A549 (cell line): ENCODE data around the gene PRKN. TPM values are rescaled to one million over a fixed set of nuclear protein-coding genes. Genes with fewer than 3 reads are reported as not detected.

ENCODE experiments used
- ATAC-seq, 2 experiments: fragments of 200-7000 bp in 1 of 2; fragments of >200 bp in 1 of 2; cut with Nextera tagmentation in 1 of 2; cut with Tn5 transposase in 1 of 2; 3 replicates each; pipeline versions ENCODE4 v1.8.0 to v1.9.1; 2018 to 2020; ENCODE audit warnings: mild to moderate bottlenecking in 1 of 2, moderate library complexity in 1 of 2
- CTCF ChIA-PET: fragments of 300-600 bp; sonication (Branson Sonifier 250); formaldehyde crosslinking; extraction: SDS; loops from one replicate; lab custom pipeline; 2021; ENCODE audit warnings: antibody characterized with exemption, inconsistent platforms; lab: Yijun Ruan, JAX
- POLR2A ChIA-PET: fragments of 350-600 bp; formaldehyde crosslinking; extraction: SDS; loops from one replicate; lab custom pipeline; 2021; ENCODE audit warnings: antibody characterized with exemption, inconsistent platforms; lab: Yijun Ruan, JAX
- DNase-seq, 2 experiments: peaks; one replicate each; pipeline versions ENCODE4 v3.0.0 to v3.0.0-alpha.2; 2011 to 2016; ENCODE audit warnings: low read depth in 1 of 2, low spot score in 1 of 2
- FAIRE-seq: peaks from 2 replicates; lab custom pipeline; 2011; peaks lifted over from hg19 to GRCh38; lab: Jason Lieb, UNC
- H3K27ac ChIP-seq, 2 experiments: fragments of >200 bp; sonication (Bioruptor Twin); formaldehyde crosslinking; 3 replicates each; pipeline ENCODE4 v1.5.1; 2016 to 2017
- H3K4me1 ChIP-seq: fragments of >200 bp; sonication (Bioruptor Twin); formaldehyde crosslinking; 3 replicates; pipeline ENCODE4 v1.6.1; 2016
- H3K4me2 ChIP-seq: fragments of >200 bp; sonication (Bioruptor Twin); formaldehyde crosslinking; 3 replicates; pipeline ENCODE4 v1.6.1; 2016
- H3K4me3 ChIP-seq: fragments of >200 bp; sonication (Bioruptor Twin); formaldehyde crosslinking; 3 replicates; pipeline ENCODE4 v1.5.1; 2016
- H3K9me3 ChIP-seq: fragments of >200 bp; sonication (Bioruptor Twin); formaldehyde crosslinking; 3 replicates; pipeline ENCODE4 v1.6.1; 2016
- BCL3 ChIP-seq: fragments of >200 bp; sonication (Bioruptor Twin); formaldehyde crosslinking; IDR thresholded peaks from 3 replicates; pipeline ENCODE4 v1.6.1; 2016
- CBX2 ChIP-seq: fragments of 200-600 bp; sonication (generic); IDR thresholded peaks from 2 replicates; pipeline ENCODE4 v1.6.1; 2016; ENCODE audit warnings: low read depth, mild to moderate bottlenecking, borderline replicate concordance
- CEBPB ChIP-seq, 2 experiments: fragments of >200 bp in 1 of 2; sonication (Bioruptor Twin) in 1 of 2; formaldehyde crosslinking in 1 of 2; IDR thresholded peaks; 2 replicates each; pipeline ENCODE4 v1.6.1; 2012 to 2016
- CTCF ChIP-seq: fragments of >200 bp; sonication (Bioruptor Twin); formaldehyde crosslinking; IDR thresholded peaks from 3 replicates; pipeline ENCODE4 v1.5.1; 2016
- ELK1 ChIP-seq: fragments of 150-350 bp; IDR thresholded peaks from 2 replicates; pipeline ENCODE4 v1.6.1; 2014; ENCODE audit warnings: low read depth, mild to moderate bottlenecking, low read length
- ESRRA ChIP-seq: fragments of 150-350 bp; IDR thresholded peaks from 2 replicates; pipeline ENCODE4 v1.6.1; 2014; ENCODE audit warnings: mild to moderate bottlenecking, low read length, borderline replicate concordance
- FOXS1 ChIP-seq: fragments of 250-450 bp; sonication (Bioruptor Pico); IDR thresholded peaks from 2 replicates; pipeline ENCODE4 v1.5.0; 2020; ENCODE audit warnings: mild to moderate bottlenecking, moderate library complexity
- HDAC2 ChIP-seq: fragments of 200-600 bp; sonication (generic); IDR thresholded peaks from 2 replicates; pipeline ENCODE4 v1.6.1; 2016
- HES2 ChIP-seq: fragments of >200 bp; sonication (Bioruptor Twin); formaldehyde crosslinking; IDR thresholded peaks from 2 replicates; pipeline ENCODE4 v1.6.1; 2016
- HEYL ChIP-seq: fragments of 250-450 bp; sonication (Bioruptor Pico); IDR thresholded peaks from 2 replicates; pipeline ENCODE4 v1.8.0; 2021; ENCODE audit warnings: mild to moderate bottlenecking, moderate library complexity
- HMGXB4 ChIP-seq: fragments of 250-450 bp; sonication (Bioruptor Pico); IDR thresholded peaks from 2 replicates; pipeline ENCODE4 v1.5.0; 2021; ENCODE audit warnings: mild to moderate bottlenecking, moderate library complexity, borderline replicate concordance
- HOXA7 ChIP-seq: fragments of 250-450 bp; sonication (Bioruptor Pico); IDR thresholded peaks from 2 replicates; pipeline ENCODE4 v1.5.0; 2020; ENCODE audit warnings: mild to moderate bottlenecking, moderate library complexity
- HOXB13 ChIP-seq: fragments of 250-450 bp; sonication (Bioruptor Pico); IDR thresholded peaks from 2 replicates; pipeline ENCODE4 v1.5.0; 2020; ENCODE audit warnings: low read depth, mild to moderate bottlenecking, moderate library complexity
- HOXB5 ChIP-seq: fragments of 250-450 bp; sonication (Bioruptor Pico); IDR thresholded peaks from 2 replicates; pipeline ENCODE4 v1.5.0; 2020; ENCODE audit warnings: mild to moderate bottlenecking, moderate library complexity
- JUN ChIP-seq, 2 experiments: fragments of >200 bp; sonication (Bioruptor Twin); formaldehyde crosslinking; IDR thresholded peaks; 2 replicates in 1 of 2; 3 replicates in 1 of 2; pipeline ENCODE4 v1.6.1; 2016 to 2017
- KDM1A ChIP-seq: fragments of 200-600 bp; sonication (generic); IDR thresholded peaks from 2 replicates; pipeline ENCODE4 v1.6.1; 2016; ENCODE audit warnings: low read depth, mild to moderate bottlenecking
- KDM5A ChIP-seq: fragments of 200-600 bp; sonication (generic); IDR thresholded peaks from 2 replicates; pipeline ENCODE4 v1.6.1; 2016; ENCODE audit warnings: antibody characterized with exemption, mild to moderate bottlenecking
- MAFK ChIP-seq: fragments of 450-650 bp; IDR thresholded peaks from 2 replicates; pipeline ENCODE4 v1.6.1; 2014; ENCODE audit not compliant: partially characterized antibody
- MAZ ChIP-seq: fragments of 150-350 bp; IDR thresholded peaks from 2 replicates; pipeline ENCODE4 v1.6.1; 2014; ENCODE audit warnings: antibody characterized with exemption, low read depth, low read length, borderline replicate concordance
- NFE2L2 ChIP-seq: fragments of 150-350 bp; conservative IDR thresholded peaks from 2 replicates; pipeline ENCODE4 v1.6.1; 2014; ENCODE audit warnings: low read length
- NR3C1 ChIP-seq: fragments of >200 bp; sonication (Bioruptor Twin); formaldehyde crosslinking; IDR thresholded peaks from 3 replicates; pipeline ENCODE4 v1.6.1; 2017
- POLR2A ChIP-seq: IDR thresholded peaks from 2 replicates; pipeline ENCODE4 v1.6.1; 2012; ENCODE audit warnings: mild to moderate bottlenecking, low read length
- RARB ChIP-seq: fragments of 250-450 bp; sonication (Bioruptor Pico); IDR thresholded peaks from 2 replicates; pipeline ENCODE4 v1.8.0; 2021; ENCODE audit warnings: mild to moderate bottlenecking, moderate library complexity
- RCOR1 ChIP-seq: fragments of 150-350 bp; IDR thresholded peaks from 2 replicates; pipeline ENCODE4 v1.6.1; 2014; ENCODE audit warnings: antibody characterized with exemption, low read length, low read depth
- USF2 ChIP-seq: fragments of 450-650 bp; IDR thresholded peaks from 2 replicates; pipeline ENCODE4 v1.6.1; 2014; ENCODE audit warnings: antibody characterized with exemption
- ZSCAN20 ChIP-seq: fragments of 250-450 bp; sonication (Bioruptor Pico); IDR thresholded peaks from 2 replicates; pipeline ENCODE4 v1.8.0; 2022; ENCODE audit warnings: mild to moderate bottlenecking, moderate library complexity
- WGBS: methylation state at CpG from one replicate; pipeline ENCODE4 v1.1.6; 2017; ENCODE audit errors: missing lambda C conversion rate; 5-methylcytosine and 5-hydroxymethylcytosine counted together
- polyA plus RNA-seq, 4 experiments: library from polyadenylated mRNA; depleted of rRNA in 3 of 4; stranded (reverse); fragments of >200 nt; fragmentation: RNase III in 1 of 4; extraction: RNeasy Plus Mini Kit Qiagen cat#74134 plus additional on column Dnase treatment in 1 of 4; gene quantifications; 2 replicates in 3 of 4; 3 replicates in 1 of 4; pipeline ENCODE4 v1.2.3, GENCODE V29; 2011 to 2017

Gene PRKN
- polyA plus RNA-seq, 2 of the 4 experiments (the other 2 are of a cell fraction) = 0.36 to 0.39 TPM

- ChIA-PET POLR2A (no interaction called here), CTCF (no interaction called here)
- H3K4me2 ChIP-seq = no peak overlapping the region
- H3K4me3 ChIP-seq = no peak overlapping the region
- H3K27ac ChIP-seq = no peak overlapping the region
- H3K4me1 ChIP-seq = no peaks in the 10 kb centered on the region
- 8% methylated on average over 2 of the region's 2 CpGs for WGBS
- FAIRE-seq (no peak), DNase-seq (no peak), ATAC-seq (no peak)
- TF ChIP-seq JUN (IDR thresholded peaks at IDR 0.05) = no peak
- TF ChIP-seq MAFK = peak; percentile 30
- no peak for TF ChIP-seq MAZ
- TF ChIP-seq NFE2L2 = no peak
- no peaks in the 10 kb centered on the region for H3K9me3 ChIP-seq
These were observed 252.8 kb downstream of the PRKN start for GRCh38 chr6:162474722-162475121.

GRCh38 chr6:162471842-162472241 is 255.7 kb downstream of the PRKN start:
- DNase-seq (no peak), ATAC-seq (no peak), FAIRE-seq (no peak)
- WGBS = 17% methylated on average over 2 of the region's 2 CpGs
- ChIA-PET CTCF (interaction anchor here (0.6 kb wide), 1 partner anchor 82 kb away, joined by 3 read pairs; no protein-coding TSS in a partner anchor), POLR2A (no interaction called here)
- H3K27ac ChIP-seq = no peak overlapping the region
- no peaks in the 10 kb centered on the region for H3K9me3 ChIP-seq
- no peak overlapping the region for H3K4me3 ChIP-seq
- no peak overlapping the region for H3K4me2 ChIP-seq
- TF ChIP-seq ZSCAN20 (no peak), HOXB13 (CRISPR knock-in tag) (no peak), HES2 (no peak), ELK1 (no peak), HOXA7 (CRISPR knock-in tag) (no peak)
- no peaks in the 10 kb centered on the region for H3K4me1 ChIP-seq

GRCh38 chr6:162468326-162468725 is 259.2 kb downstream of the PRKN start:
- no peak for DNase-seq
- TF ChIP-seq FOXS1 (CRISPR knock-in tag) (no peak), KDM5A (no peak), HOXB13 (CRISPR knock-in tag) (no peak), RARB (CRISPR knock-in tag) (no peak), CBX2 (no peak), NFE2L2 (no peak), HOXA7 (CRISPR knock-in tag) (no peak), ZSCAN20 (no peak), RCOR1 (no peak), NR3C1 (no peak), HOXB5 (CRISPR knock-in tag) (no peak), HMGXB4 (CRISPR knock-in tag) (no peak)
- CTCF ChIA-PET = no interaction called here
- POLR2A ChIA-PET = no interaction called here
- no peaks in the 10 kb centered on the region for H3K9me3 ChIP-seq
- WGBS = 81% methylated on average over 2 of the region's 2 CpGs
- no peaks in the 10 kb centered on the region for H3K4me1 ChIP-seq
- no peak overlapping the region for H3K27ac ChIP-seq
- no peak for ATAC-seq
- no peak for FAIRE-seq
- no peak overlapping the region for H3K4me3 ChIP-seq
- H3K4me2 ChIP-seq = no peak overlapping the region

- ChIA-PET POLR2A (no interaction called here), CTCF (no interaction called here)
- Histone ChIP-seq H3K9me3 (no peaks in the 10 kb centered on the region), H3K4me1 (no peaks in the 10 kb centered on the region), H3K27ac (no peak overlapping the region), H3K4me3 (no peak overlapping the region), H3K4me2 (no peak overlapping the region)
- no peak for DNase-seq
- 78% methylated on average over 9 of the region's 9 CpGs for WGBS
- no peak for FAIRE-seq
- no peak for ATAC-seq
- TF ChIP-seq HEYL (CRISPR knock-in tag) (no peak), CBX2 (no peak), CTCF (no peak), ESRRA (no peak), HOXB5 (CRISPR knock-in tag) (no peak), USF2 (no peak), HOXA7 (CRISPR knock-in tag) (no peak), CEBPB (IDR thresholded peaks at IDR 0.05) (no peak), HDAC2 (no peak), BCL3 (no peak), KDM1A (no peak), POLR2A (no peak)
These were observed 259.9 kb downstream of the PRKN start for GRCh38 chr6:162467679-162468078.
